Effector memory CD8-positive, alpha-beta T cell (primary cell): ENCODE data around the gene ANP32A.
"Not testable (repeated sequence)": the region's sequence is repeated elsewhere in the genome, so short reads cannot be mapped to it uniquely, and the experiment has no call there.

ENCODE experiments used
- ATAC-seq: fragments of 150-1000 bp; cut with Tn5 transposase; replicated peaks from 2 replicates; pipeline ENCODE4 v1.10.0; 2021; ENCODE audit warnings: mild to moderate bottlenecking, moderate library complexity
- DNase-seq, 3 experiments: peaks; one replicate each; pipeline ENCODE4 v3.0.0; 2021
- H3K27ac Mint-ChIP-seq, 2 donors: one replicate each; pipeline ENCODE4 v1.8.0; 2022; ENCODE audit warnings: mild to moderate bottlenecking in 2 of 2, mixed read lengths in 2 of 2, moderate library complexity in 2 of 2
- H3K27me3 Mint-ChIP-seq, 2 donors: one replicate each; pipeline ENCODE4 v1.8.0; 2022; ENCODE audit warnings: mixed read lengths in 2 of 2
- H3K36me3 Mint-ChIP-seq: one replicate; pipeline ENCODE4 v1.8.0; 2022; ENCODE audit warnings: mild to moderate bottlenecking, moderate library complexity, mixed read lengths; ENCODE audit not compliant: insufficient read depth
- H3K4me1 Mint-ChIP-seq, 2 donors: one replicate each; pipeline ENCODE4 v1.8.0; 2022; ENCODE audit warnings: low read depth in 2 of 2, mixed read lengths in 2 of 2
- H3K4me3 Mint-ChIP-seq, 2 donors: one replicate each; pipeline ENCODE4 v1.8.0; 2022; ENCODE audit warnings: mild to moderate bottlenecking in 2 of 2, mixed read lengths in 2 of 2, moderate library complexity in 2 of 2
- H3K9me3 Mint-ChIP-seq, 2 donors: one replicate each; pipeline ENCODE4 v1.8.0; 2022; ENCODE audit warnings: mixed read lengths in 2 of 2
- total RNA-seq, 9 experiments: gene quantifications; one replicate each; lab custom pipeline; 2026; lab: John Stamatoyannopoulos, UW

Gene ANP32A
- 70.4 to 223 (median 129) reads per million in 9 experiments for total RNA-seq

- H3K9me3 Mint-ChIP-seq = no peaks in the 10 kb centered on the region
- peaks cover 31% of the 10 kb centered on the region for H3K36me3 Mint-ChIP-seq
- H3K27me3 Mint-ChIP-seq = no peaks in the 10 kb centered on the region
- DNase-seq (peak; percentile 95 to 98 (median 96)), ATAC-seq (peak; percentile 67)
- peaks cover 24 to 32% of the 10 kb centered on the region in 2 donors for H3K4me1 Mint-ChIP-seq
- H3K27ac Mint-ChIP-seq = peak within 1 kb of the TSS; percentile 97 to 98
- peak within 1 kb of the TSS; percentile 99 to 100 for H3K4me3 Mint-ChIP-seq
Observed at GRCh38 chr15:68820295-68821189, at the start of gene ANP32A. TSS of gene ANP32A (minus strand) at chr15:68820895. CDS start at chr15:68820751, 144 bp downstream.

- Mint-ChIP-seq H3K4me1 (no peaks in the 10 kb centered on the region), H3K4me3 (no peak overlapping the region), H3K36me3 (no peaks in the 10 kb centered on the region), H3K9me3 (no peaks in the 10 kb centered on the region), H3K27ac (no peak overlapping the region), H3K27me3 (peaks cover 18 to 41% of the 10 kb centered on the region in 2 donors)
- DNase-seq = no peak
- no peak for ATAC-seq
Observed at GRCh38 chr15:68868296-68868695, 47.6 kb upstream of the ANP32A start.

DNA sequence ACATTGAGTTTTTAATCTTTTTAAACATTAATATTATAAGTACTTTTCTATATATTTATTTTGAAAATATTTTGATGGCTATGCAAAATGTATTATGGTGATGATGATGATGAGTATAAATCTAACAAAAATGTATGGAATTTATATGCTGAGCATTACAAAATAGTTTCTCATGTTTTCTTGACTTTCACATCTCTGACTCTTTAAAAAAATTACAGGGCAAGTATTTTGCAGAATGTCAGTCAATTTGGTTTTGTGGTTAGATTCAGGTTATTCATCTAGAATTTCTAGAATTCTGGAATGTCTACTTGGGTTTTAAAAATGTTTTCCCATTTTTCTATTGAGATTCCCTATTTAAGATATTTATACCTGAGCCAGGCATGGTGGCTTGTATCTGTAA lies 41.7 kb upstream of the ANP32A start:
- ATAC-seq (no peak), DNase-seq (no peak)
- Mint-ChIP-seq H3K4me3 (no peak overlapping the region), H3K9me3 (no peaks in the 10 kb centered on the region), H3K4me1 (no peaks in the 10 kb centered on the region), H3K27ac (no peak overlapping the region), H3K27me3 (peaks cover 0 to 26% of the 10 kb centered on the region in 2 donors), H3K36me3 (no peaks in the 10 kb centered on the region)

GRCh38 chr15:68858666-68859065 lies 38.0 kb upstream of the ANP32A start:
- H3K9me3 Mint-ChIP-seq, H3K4me3 Mint-ChIP-seq, DNase-seq, H3K27ac Mint-ChIP-seq, ATAC-seq, H3K36me3 Mint-ChIP-seq, H3K4me1 Mint-ChIP-seq: not testable (repeated sequence)
- peaks cover under 1 to 21% of the 10 kb centered on the region in 2 donors for H3K27me3 Mint-ChIP-seq

DNA sequence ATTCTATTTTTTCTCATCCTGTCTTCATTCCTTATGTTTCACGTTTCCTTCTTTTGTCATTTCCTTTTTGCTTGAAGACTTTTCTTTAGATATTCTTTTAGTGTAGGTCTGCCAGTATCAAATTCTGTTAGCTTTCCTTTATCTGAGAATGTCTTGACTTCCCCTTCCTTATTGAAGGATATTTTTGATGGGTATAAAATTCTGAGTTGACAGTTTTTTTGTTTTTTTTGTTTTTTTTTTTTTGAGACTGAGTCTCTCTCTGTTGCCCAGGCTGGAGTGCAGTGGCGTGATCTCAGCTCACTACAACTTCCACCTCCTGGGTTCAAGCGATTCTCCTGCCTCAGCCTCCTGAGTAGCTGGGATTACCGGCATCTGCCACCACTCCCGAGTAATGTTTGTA lies 36.7 kb upstream of the ANP32A start:
- H3K27me3 Mint-ChIP-seq = peaks cover 13 to 30% of the 10 kb centered on the region in 2 donors
- H3K36me3 Mint-ChIP-seq, DNase-seq, H3K27ac Mint-ChIP-seq, ATAC-seq, H3K9me3 Mint-ChIP-seq, H3K4me1 Mint-ChIP-seq, H3K4me3 Mint-ChIP-seq: not testable (repeated sequence)

DNA sequence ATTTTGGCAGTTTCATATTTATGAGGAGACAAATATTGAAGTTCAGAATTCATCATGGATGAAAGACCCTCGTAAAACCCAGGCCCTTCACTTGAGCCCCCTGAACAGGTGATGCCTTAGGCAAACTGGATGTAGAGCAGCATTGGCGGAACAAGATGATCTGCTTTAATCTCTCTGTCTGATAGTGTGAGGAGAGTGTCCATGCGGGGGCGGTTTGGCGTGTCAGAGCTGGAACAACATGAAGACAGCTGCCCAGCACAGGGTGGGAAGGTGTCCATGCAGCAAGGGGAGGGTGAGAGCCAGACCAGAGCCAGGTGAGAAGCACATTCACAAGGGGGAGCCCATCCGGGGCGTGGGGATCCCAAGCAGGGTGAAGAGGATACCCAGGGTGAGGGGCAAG lies 31.8 kb upstream of the ANP32A start:
- Mint-ChIP-seq H3K27ac (no peak overlapping the region), H3K4me3 (no peak overlapping the region), H3K27me3 (peaks cover 33 to 39% of the 10 kb centered on the region in 2 donors)

GRCh38 chr15:68851971-68852370 lies 31.3 kb upstream of the ANP32A start:
- Mint-ChIP-seq H3K4me1 (no peaks in the 10 kb centered on the region), H3K9me3 (peaks cover 0 to 4% of the 10 kb centered on the region in 2 donors), H3K27me3 (peaks cover 34% of the 10 kb centered on the region in 2 donors), H3K36me3 (no peaks in the 10 kb centered on the region), H3K27ac (no peak overlapping the region), H3K4me3 (no peak overlapping the region)
- DNase-seq (no peak), ATAC-seq (no peak)

More for the DNA sequence above, 31.8 kb upstream of the ANP32A start:
- H3K9me3 Mint-ChIP-seq = peaks cover 0 to 9% of the 10 kb centered on the region in 2 donors
- H3K36me3 Mint-ChIP-seq = no peaks in the 10 kb centered on the region
- no peaks in the 10 kb centered on the region for H3K4me1 Mint-ChIP-seq
- no peak for ATAC-seq
- no peak for DNase-seq

GRCh38 chr15:68849497-68849896 lies 28.8 kb upstream of the ANP32A start:
- Mint-ChIP-seq H3K9me3 (no peaks in the 10 kb centered on the region), H3K27ac (no peak overlapping the region), H3K4me1 (peaks cover 0 to 5% of the 10 kb centered on the region in 2 donors), H3K4me3 (no peak overlapping the region), H3K36me3 (no peaks in the 10 kb centered on the region), H3K27me3 (peaks cover 45 to 59% of the 10 kb centered on the region in 2 donors)
- ATAC-seq (no peak), DNase-seq (no peak)

DNA sequence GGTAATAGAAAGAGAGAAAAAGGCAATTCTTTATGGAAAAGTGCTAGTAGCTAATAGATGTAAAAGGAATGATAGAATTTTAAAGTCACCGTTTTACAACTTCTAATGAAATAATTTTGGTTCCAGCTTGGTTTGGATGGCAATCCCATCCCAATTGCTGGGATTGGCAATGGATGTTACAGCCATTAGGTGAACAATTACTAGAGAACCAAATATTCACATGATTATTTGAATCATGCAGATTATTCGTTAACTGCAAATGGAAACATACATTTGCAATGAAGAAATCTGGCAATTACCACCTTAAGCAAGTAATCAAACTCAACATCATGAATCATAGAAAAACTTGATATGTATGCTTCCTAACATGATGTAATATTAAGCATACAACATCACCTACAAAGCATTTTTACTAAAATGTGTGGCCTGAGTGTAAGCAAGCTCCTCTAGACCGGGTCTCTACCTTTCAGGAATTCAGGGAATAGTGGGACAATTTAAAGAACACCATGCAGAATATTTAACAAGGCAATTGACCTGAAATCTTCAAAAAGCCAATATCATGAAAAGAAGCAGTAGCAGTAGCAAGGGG lies 26.2 kb upstream of the ANP32A start:
- Mint-ChIP-seq H3K36me3 (no peaks in the 10 kb centered on the region), H3K4me1 (peaks cover 9 to 15% of the 10 kb centered on the region in 2 donors), H3K27me3 (peaks cover 56 to 67% of the 10 kb centered on the region in 2 donors), H3K27ac (no peak overlapping the region), H3K4me3 (no peak overlapping the region), H3K9me3 (no peaks in the 10 kb centered on the region)
- ATAC-seq (no peak), DNase-seq (no peak)

- H3K4me1 Mint-ChIP-seq = peaks cover 9 to 15% of the 10 kb centered on the region in 2 donors
- H3K36me3 Mint-ChIP-seq = no peaks in the 10 kb centered on the region
- no peak overlapping the region for H3K4me3 Mint-ChIP-seq
- H3K27me3 Mint-ChIP-seq = peaks cover 70 to 83% of the 10 kb centered on the region in 2 donors
- H3K9me3 Mint-ChIP-seq = no peaks in the 10 kb centered on the region
- DNase-seq = no peak
- peak; percentile 27 for ATAC-seq
- H3K27ac Mint-ChIP-seq = no peak overlapping the region
Observed at GRCh38 chr15:68844856-68845550, 24.3 kb upstream of the ANP32A start.

GRCh38 chr15:68843425-68844311 lies 23.0 kb upstream of the ANP32A start:
- no peaks in the 10 kb centered on the region for H3K36me3 Mint-ChIP-seq
- DNase-seq = peak; percentile 10 to 21 (median 21)
- no peak overlapping the region for H3K27ac Mint-ChIP-seq
- peak overlapping the region; percentile 60 to 63 for H3K4me3 Mint-ChIP-seq
- H3K4me1 Mint-ChIP-seq = peaks cover 9 to 15% of the 10 kb centered on the region in 2 donors
- H3K9me3 Mint-ChIP-seq = no peaks in the 10 kb centered on the region
- peaks cover 73 to 82% of the 10 kb centered on the region in 2 donors for H3K27me3 Mint-ChIP-seq
- peak; percentile 84 for ATAC-seq

DNA sequence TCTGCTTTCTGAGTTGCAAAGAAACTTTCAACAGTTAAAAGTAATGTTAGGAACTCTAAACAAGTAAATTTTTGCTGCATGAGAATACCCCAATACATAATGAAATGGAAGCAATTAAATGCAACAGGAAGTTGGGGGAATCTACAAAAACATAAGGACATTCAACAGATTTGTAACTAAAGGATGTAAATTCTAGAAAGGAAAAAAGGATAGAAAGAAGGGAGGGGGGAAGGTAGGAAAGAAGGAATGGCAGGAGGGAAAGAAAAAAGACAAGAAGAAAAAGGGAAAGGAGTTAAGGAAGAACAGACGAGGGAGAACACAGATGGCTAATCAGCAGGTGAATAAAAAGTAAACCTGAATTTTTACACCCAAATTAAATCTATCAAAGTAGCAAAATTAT lies 22.3 kb upstream of the ANP32A start:
- Mint-ChIP-seq H3K27me3 (peaks cover 73 to 82% of the 10 kb centered on the region in 2 donors), H3K36me3 (no peaks in the 10 kb centered on the region), H3K4me1 (peaks cover 9 to 15% of the 10 kb centered on the region in 2 donors), H3K9me3 (no peaks in the 10 kb centered on the region), H3K4me3 (peak overlapping the region in 1 of 2 donors; percentile 2), H3K27ac (no peak overlapping the region)
- ATAC-seq (no peak), DNase-seq (no peak)
